GM11168 (cell line): ENCODE results near the gene DGKA.
"Not testable (repeated sequence)": the region's sequence is repeated elsewhere in the genome, so short reads cannot be mapped to it uniquely, and the experiment has no call there.

Experiments used
- in situ Hi-C: fragments of 300-500 bp; cut with MboI; formaldehyde crosslinking; loops from one replicate; pipeline ENCODE4 v1.12.0; 2022; ENCODE audit warnings: low sequenced_read_pairs; ENCODE audit not compliant: unreplicated experiment

DGKA gene

GRCh38 chr12:55995366-55995765, 64.4 kb downstream of the DGKA start:
- in situ Hi-C loops: no loop called here

GRCh38 chr12:55996201-55996714, 65.3 kb downstream of the DGKA start:
- in situ Hi-C loops: no loop called here

GRCh38 chr12:55996715-55997534, 66.0 kb downstream of the DGKA start, which contains the start of gene SUOX:
Gene SUOX, plus strand, starts transcription at chr12:55997276. Its CDS starts 4,946 bp downstream, at chr12:56002222.
- in situ Hi-C loops: no loop called here

GRCh38 chr12:55997535-55997859, 66.5 kb downstream of the DGKA start:
- in situ Hi-C loops: no loop called here

- in situ Hi-C loops: not testable (repeated sequence)
Measured at GRCh38 chr12:55999522-55999921, 68.6 kb downstream of the DGKA start.

GRCh38 chr12:55999999-56000540, 69.1 kb downstream of the DGKA start:
- in situ Hi-C loops: not testable (repeated sequence)

- in situ Hi-C loops: no loop called here
Measured at GRCh38 chr12:56001487-56002100, 70.6 kb downstream of the DGKA start.

GRCh38 chr12:56003376-56003775, 72.4 kb downstream of the DGKA start:
- in situ Hi-C loops: not testable (repeated sequence)
